Gastrocnemius medialis (tissue), 4 donors: ENCODE results near the gene HOXD9. TPM values are rescaled to one million over a fixed set of nuclear protein-coding genes. Genes with fewer than 3 reads are reported as not detected.
A peak's percentile ranks its signal among the peaks of the same experiment; 100 is the strongest.

Source experiments
- ATAC-seq, 2 donors: fragments of 150-250 bp; one replicate each; pipeline ENCODE4 v1.9.1; 2016
- DNase-seq, 2 donors: peaks; one replicate each; pipeline ENCODE4 v3.0.0-alpha.2; 2019
- H3K27ac ChIP-seq, 4 donors: fragments of 200-600 bp; sonication (generic); 1 replicate in 1 of 4; 2 replicates in 3 of 4; pipeline ENCODE4 v1.5.1; 2016 to 2018; ENCODE audit warnings: mild to moderate bottlenecking in 2 of 4, moderate library complexity in 1 of 4
- H3K27me3 ChIP-seq, 3 donors: fragments of 200-600 bp; sonication (generic) in 2 of 3; 1 replicate in 1 of 3; 2 replicates in 2 of 3; pipeline versions ENCODE4 v1.5.1 to v1.6.0; 2016 to 2019; ENCODE audit warnings: mild to moderate bottlenecking in 1 of 3, moderate library complexity in 1 of 3
- H3K36me3 ChIP-seq, 2 donors: fragments of 200-600 bp; sonication (generic) in 1 of 2; one replicate each; pipeline ENCODE4 v1.5.1; 2017 to 2018
- H3K4me1 ChIP-seq, 2 donors: fragments of 200-600 bp; sonication (generic) in 1 of 2; one replicate each; pipeline ENCODE4 v1.5.1; 2016 to 2017; ENCODE audit warnings: mild to moderate bottlenecking in 2 of 2
- H3K4me3 ChIP-seq, 4 donors: fragments of 200-600 bp; sonication (generic) in 3 of 4; 1 replicate in 1 of 4; 2 replicates in 3 of 4; pipeline ENCODE4 v1.5.1; 2016 to 2019; ENCODE audit warnings: mild to moderate bottlenecking in 2 of 4
- H3K9me3 ChIP-seq, 3 donors: fragments of 200-600 bp; sonication (generic) in 2 of 3; 1 replicate in 1 of 3; 2 replicates in 2 of 3; pipeline ENCODE4 v1.5.1; 2016 to 2019
- POLR2A ChIP-seq, 2 donors: fragments of 450-650 bp; IDR thresholded peaks; one replicate each; pipeline ENCODE4 v1.6.1; 2017; ENCODE audit warnings: antibody characterized with exemption in 2 of 2, mild to moderate bottlenecking in 2 of 2, moderate library complexity in 2 of 2
- in situ Hi-C, 4 donors: fragments of 200-750 bp; cut with MboI; loops; one replicate each; pipeline versions ENCODE4 v1.15.0 to v1.8.0; 2017; ENCODE audit warnings: low sequenced_read_pairs in 4 of 4
- intact Hi-C: fragments of 100-400 bp; cut with DNase I; formaldehyde crosslinking; loops from one replicate; pipeline ENCODE4 v1.15.1; 2023; ENCODE audit warnings: low total_unique reads
- total RNA-seq, 4 donors: library from RNA; depleted of rRNA; stranded (reverse); fragments of >200 nt; gene quantifications; one replicate each; pipeline versions ENCODE4 v1.1.0 to v1.2.3, GENCODE V29; 2016
- TF ChIP-seq, protein P1 (sequence below), 5 experiments: fragments of 450-650 bp in 3 of 5; fragments of 200-600 bp in 2 of 5; sonication (generic) in 2 of 5; IDR thresholded peaks in 4 of 5; conservative IDR thresholded peaks in 1 of 5; 1 replicate in 4 of 5; 2 replicates in 1 of 5; pipeline ENCODE4 v1.5.1; 2016 to 2019; ENCODE audit warnings: antibody characterized with exemption in 5 of 5, mild to moderate bottlenecking in 3 of 5, moderate library complexity in 3 of 5

HOXD9 gene
- total RNA-seq, 4 donors from 2014 or later: 0.33 to 1.8 (median 0.78) TPM

DNA sequence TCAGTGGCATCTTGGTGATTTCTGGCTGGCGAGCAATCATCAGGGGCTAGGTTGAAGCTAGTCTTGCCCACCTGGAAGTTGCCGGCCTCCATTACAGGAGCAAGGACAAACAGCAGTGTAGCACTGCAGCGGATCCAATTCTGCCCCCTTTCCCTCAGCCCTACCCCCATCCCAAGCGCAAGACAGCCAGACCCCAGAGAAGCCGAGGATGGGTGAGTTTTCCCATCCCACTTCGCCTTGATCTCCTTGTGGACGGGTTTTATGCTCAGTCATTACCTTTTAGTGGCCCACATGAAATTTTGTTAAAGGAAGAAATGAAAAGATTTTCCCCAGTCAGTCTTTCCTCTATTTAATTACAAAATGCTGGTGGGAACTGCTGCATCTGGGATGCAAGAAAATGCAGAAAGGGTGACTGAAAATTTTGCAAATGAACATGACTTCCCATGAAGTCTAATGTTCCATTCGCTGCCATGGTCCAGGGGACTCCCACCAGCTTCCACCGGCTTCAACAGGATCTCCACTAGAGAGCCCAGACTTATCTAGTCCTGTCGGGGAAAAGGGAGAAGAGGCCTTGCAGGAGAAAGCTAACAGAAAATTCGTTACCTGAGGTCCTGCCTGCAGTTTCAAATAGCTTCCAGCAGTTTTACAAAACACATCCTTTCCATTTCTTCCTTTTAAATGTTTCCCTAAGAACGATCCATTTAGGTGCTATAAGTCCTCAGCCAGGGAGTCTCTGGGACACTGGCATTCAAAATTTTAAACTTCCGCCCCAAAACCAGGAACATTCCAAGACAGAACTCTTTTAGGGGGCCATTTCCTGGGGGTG is 1.9 kb upstream of the HOXD9 start:
- in situ Hi-C loops: loop anchor here in 3 of 4 donors (10.0 to 25.0 kb wide), 2 partner anchors 514 to 692 kb away; no protein-coding TSS in a partner anchor
- peaks cover 77 to 93% (median 91%) of the 10 kb centered on the region in 3 donors for H3K27me3 ChIP-seq
- no peak for DNase-seq

DNA sequence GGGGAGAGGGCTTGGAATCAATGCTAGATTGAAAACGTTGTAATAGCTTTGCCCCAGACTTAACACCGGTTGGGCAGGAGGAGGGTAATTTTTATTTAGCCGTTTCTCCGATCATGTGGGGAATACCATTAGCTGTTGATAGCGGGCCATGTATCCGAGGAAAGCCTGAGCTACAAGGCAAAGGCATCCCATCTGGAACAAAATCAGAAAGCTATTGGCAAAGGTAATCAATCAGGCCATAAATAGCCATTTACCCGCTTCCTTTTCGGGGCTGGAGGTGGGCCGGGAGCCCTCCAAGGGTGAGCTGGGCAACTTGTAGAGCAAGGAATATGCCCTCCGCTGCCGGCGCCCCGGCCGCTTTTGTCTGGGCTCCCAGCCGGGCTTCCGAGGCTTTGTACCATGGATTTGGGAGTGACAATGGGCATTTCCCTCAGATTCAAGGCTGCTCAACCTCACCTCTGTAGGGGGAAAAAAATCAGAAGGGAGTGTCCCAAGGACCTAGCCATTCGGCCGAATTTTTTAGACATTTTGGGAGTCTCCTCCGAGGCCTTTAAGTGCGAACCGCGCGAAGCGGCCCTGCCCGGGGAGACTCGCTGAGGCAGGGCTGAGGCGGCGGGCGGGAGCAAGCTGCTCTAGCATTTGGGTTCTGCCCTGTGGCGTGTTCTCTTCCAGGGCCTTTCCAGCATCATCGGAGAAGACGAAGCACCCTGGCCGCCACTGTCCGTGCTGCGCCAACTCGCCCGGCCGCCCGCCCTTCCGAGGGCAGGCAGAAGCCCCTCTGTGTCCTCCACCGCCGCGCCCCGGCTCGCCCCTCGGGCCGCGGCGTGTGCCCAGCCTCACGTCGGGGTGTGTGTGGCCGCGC is 1.1 kb upstream of the HOXD9 start:
- Histone ChIP-seq H3K4me3 (peak overlapping the region; percentile 60 to 73 (median 70)), H3K36me3 (no peaks in the 10 kb centered on the region), H3K27ac (peak overlapping the region in 1 of 4 donors; percentile 84), H3K9me3 (no peaks in the 10 kb centered on the region), H3K27me3 (peaks cover 68 to 85% (median 83%) of the 10 kb centered on the region in 3 donors), H3K4me1 (peaks cover 5 to 14% of the 10 kb centered on the region in 2 donors)
- no peak for ATAC-seq
- intact Hi-C loops (loop anchor here (10.0 kb wide), 1 partner anchor 1023 kb away; no protein-coding TSS in a partner anchor), in situ Hi-C loops (loop anchor here in 3 of 4 donors (10.0 to 25.0 kb wide), 2 partner anchors 513 to 691 kb away; no protein-coding TSS in a partner anchor)
- DNase-seq: no peak
- no peak for TF ChIP-seq POLR2A (IDR thresholded peaks at IDR 0.05)
- TF ChIP-seq, protein P1, sequence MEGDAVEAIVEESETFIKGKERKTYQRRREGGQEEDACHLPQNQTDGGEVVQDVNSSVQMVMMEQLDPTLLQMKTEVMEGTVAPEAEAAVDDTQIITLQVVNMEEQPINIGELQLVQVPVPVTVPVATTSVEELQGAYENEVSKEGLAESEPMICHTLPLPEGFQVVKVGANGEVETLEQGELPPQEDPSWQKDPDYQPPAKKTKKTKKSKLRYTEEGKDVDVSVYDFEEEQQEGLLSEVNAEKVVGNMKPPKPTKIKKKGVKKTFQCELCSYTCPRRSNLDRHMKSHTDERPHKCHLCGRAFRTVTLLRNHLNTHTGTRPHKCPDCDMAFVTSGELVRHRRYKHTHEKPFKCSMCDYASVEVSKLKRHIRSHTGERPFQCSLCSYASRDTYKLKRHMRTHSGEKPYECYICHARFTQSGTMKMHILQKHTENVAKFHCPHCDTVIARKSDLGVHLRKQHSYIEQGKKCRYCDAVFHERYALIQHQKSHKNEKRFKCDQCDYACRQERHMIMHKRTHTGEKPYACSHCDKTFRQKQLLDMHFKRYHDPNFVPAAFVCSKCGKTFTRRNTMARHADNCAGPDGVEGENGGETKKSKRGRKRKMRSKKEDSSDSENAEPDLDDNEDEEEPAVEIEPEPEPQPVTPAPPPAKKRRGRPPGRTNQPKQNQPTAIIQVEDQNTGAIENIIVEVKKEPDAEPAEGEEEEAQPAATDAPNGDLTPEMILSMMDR (IDR thresholded peaks at IDR 0.05 in 4 of 5, conservative IDR thresholded peaks at IDR 0.05 in 1 of 5): no peak

More for the DNA sequence above, 1.9 kb upstream of the HOXD9 start:
- Histone ChIP-seq H3K9me3 (no peaks in the 10 kb centered on the region), H3K4me1 (peaks cover 12 to 14% of the 10 kb centered on the region in 2 donors), H3K27ac (no peak overlapping the region), H3K36me3 (no peaks in the 10 kb centered on the region), H3K4me3 (no peak overlapping the region)
- intact Hi-C loops: loop anchor here (10.0 kb wide), 1 partner anchor 1024 kb away; no protein-coding TSS in a partner anchor
- TF ChIP-seq POLR2A (IDR thresholded peaks at IDR 0.05): no peak
- TF ChIP-seq, protein P1 (IDR thresholded peaks at IDR 0.05 in 4 of 5, conservative IDR thresholded peaks at IDR 0.05 in 1 of 5): no peak
- ATAC-seq: no peak

DNA sequence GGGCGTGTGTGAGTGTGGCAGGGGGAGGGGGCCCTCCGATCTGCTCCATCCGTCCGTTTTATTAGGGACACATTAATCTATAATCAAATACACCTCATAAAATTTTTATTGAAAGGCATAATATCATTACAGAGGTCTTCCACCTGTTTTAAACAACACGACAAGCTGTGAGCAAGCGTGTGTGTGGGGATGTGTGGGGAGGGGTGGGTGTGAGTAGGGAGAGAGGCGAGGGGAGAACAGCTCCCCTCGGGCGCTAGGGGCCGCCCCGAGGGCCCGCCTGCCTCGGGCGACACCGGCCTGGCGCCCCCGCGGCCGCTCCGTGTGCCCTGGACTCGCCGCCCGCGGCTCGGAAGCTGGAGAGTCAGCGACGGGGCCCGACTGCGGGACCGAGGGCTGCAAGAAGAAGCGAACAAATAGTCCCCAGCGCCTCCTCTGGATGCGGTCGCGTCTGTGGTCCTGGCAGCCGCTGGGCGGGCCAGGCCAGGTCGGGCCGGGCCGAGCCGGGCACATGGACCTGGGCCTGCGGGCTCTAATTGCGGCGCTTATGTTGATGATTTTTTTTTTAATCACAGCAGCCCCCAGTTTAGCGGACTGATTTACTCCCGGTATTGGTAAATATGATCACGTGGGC is 352 bp upstream of the HOXD9 start:
- H3K27ac ChIP-seq: peak overlapping the region; percentile 32 to 84 (median 66)
- H3K27me3 ChIP-seq: peaks cover 61 to 81% (median 77%) of the 10 kb centered on the region in 3 donors
- peaks cover 9 to 14% of the 10 kb centered on the region in 2 donors for H3K4me1 ChIP-seq
- no peak for DNase-seq
- ATAC-seq: peak; percentile 18 to 50
- intact Hi-C loops (loop anchor here (10.0 kb wide), 1 partner anchor 1023 kb away; no protein-coding TSS in a partner anchor), in situ Hi-C loops (loop anchor here in 3 of 4 donors (10.0 to 25.0 kb wide), 2 partner anchors 513 to 690 kb away; no protein-coding TSS in a partner anchor)
- no peaks in the 10 kb centered on the region for H3K36me3 ChIP-seq
- H3K4me3 ChIP-seq: peak overlapping the region; percentile 60 to 73 (median 70)
- H3K9me3 ChIP-seq: no peaks in the 10 kb centered on the region
- TF ChIP-seq POLR2A (IDR thresholded peaks at IDR 0.05): no peak
- TF ChIP-seq, protein P1 (IDR thresholded peaks at IDR 0.05 in 4 of 5, conservative IDR thresholded peaks at IDR 0.05 in 1 of 5): no peak
